Hepatocyte (in vitro differentiated cells): Measurements from ENCODE around the gene DCAF16.

Source experiments
- EZH2 ChIP-seq: fragments of 200-600 bp; sonication (generic); IDR thresholded peaks from 2 replicates; pipeline ENCODE4 v1.6.1; 2016; ENCODE audit warnings: antibody characterized with exemption, mild to moderate bottlenecking, borderline replicate concordance
- EZH2phosphoT487 ChIP-seq: fragments of 200-600 bp; sonication (generic); IDR thresholded peaks from one replicate; pipeline ENCODE4 v1.6.1; 2018; ENCODE audit warnings: antibody characterized with exemption, mild to moderate bottlenecking, low read depth, moderate library complexity; ENCODE audit not compliant: unreplicated experiment, severe bottlenecking
- TF ChIP-seq, protein P1 (sequence below): fragments of 200-600 bp; sonication (generic); IDR thresholded peaks from 2 replicates; pipeline ENCODE4 v1.5.1; 2016; ENCODE audit warnings: antibody characterized with exemption, mild to moderate bottlenecking; ENCODE audit not compliant: poor library complexity

DNA sequence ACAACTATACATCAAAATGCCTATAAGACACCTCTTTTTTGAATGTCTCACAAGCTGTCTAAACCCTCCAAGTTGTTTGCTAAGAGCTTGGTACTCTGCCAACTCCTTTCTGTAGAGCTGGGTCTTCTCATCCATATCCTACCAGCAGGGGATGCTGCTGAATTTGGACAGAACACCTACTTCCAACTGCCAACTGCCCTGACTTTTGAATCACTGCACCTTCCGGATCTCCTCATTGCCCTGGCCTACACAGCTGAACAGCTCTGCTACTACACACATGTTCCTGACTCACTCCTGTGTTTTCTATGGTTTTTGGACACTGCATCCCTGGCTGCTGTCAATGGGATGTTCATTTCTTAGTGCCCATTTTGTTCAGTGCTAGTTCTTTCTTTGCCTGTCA lies 47.8 kb downstream of the DCAF16 start:
- TF ChIP-seq, protein P1, sequence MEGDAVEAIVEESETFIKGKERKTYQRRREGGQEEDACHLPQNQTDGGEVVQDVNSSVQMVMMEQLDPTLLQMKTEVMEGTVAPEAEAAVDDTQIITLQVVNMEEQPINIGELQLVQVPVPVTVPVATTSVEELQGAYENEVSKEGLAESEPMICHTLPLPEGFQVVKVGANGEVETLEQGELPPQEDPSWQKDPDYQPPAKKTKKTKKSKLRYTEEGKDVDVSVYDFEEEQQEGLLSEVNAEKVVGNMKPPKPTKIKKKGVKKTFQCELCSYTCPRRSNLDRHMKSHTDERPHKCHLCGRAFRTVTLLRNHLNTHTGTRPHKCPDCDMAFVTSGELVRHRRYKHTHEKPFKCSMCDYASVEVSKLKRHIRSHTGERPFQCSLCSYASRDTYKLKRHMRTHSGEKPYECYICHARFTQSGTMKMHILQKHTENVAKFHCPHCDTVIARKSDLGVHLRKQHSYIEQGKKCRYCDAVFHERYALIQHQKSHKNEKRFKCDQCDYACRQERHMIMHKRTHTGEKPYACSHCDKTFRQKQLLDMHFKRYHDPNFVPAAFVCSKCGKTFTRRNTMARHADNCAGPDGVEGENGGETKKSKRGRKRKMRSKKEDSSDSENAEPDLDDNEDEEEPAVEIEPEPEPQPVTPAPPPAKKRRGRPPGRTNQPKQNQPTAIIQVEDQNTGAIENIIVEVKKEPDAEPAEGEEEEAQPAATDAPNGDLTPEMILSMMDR = no peak
- no peak for TF ChIP-seq EZH2
- no peak for TF ChIP-seq EZH2phosphoT487
